Endothelial cell of umbilical vein (primary cell): ENCODE results near the gene ABCC11. TPM values are rescaled to one million over a fixed set of nuclear protein-coding genes. Genes with fewer than 3 reads are reported as not detected.
A peak's percentile ranks its signal among the peaks of the same experiment; 100 is the strongest.

Experiments used
- BruUV-seq: library from RNA; stranded (reverse); fragments of 400-500 nt; replicated peaks from 2 replicates; lab custom pipeline; 2021; lab: Mats Ljungman, UMichigan
- CTCF ChIA-PET: fragments of 300-600, 350-600 bp; sonication (Branson Sonifier 250); formaldehyde crosslinking; loops from one replicate; lab custom pipeline; 2021; ENCODE audit warnings: antibody characterized with exemption, inconsistent platforms; lab: Charles Lee
- POLR2A ChIA-PET: fragments of 300-600, 350-600 bp; sonication (Branson Sonifier 250); formaldehyde crosslinking; loops from one replicate; lab custom pipeline; 2021; ENCODE audit warnings: antibody characterized with exemption, inconsistent platforms; lab: Charles Lee
- DNase-seq: peaks from one replicate; pipeline ENCODE4 v3.0.0-alpha.2; 2011; ENCODE audit warnings: low read depth, low spot score
- FAIRE-seq: peaks from 2 replicates; lab custom pipeline; 2011; peaks lifted over from hg19 to GRCh38; lab: Jason Lieb, UNC
- H2AFZ ChIP-seq: 2 replicates; pipeline ENCODE4 v1.6.0; 2012; ENCODE audit warnings: low read depth, low read length, control low read depth, inconsistent platforms
- H3K27ac ChIP-seq: 2 replicates; pipeline ENCODE4 v1.5.1; 2011; ENCODE audit warnings: low read depth, mild to moderate bottlenecking, control low read depth, low read length, moderate library complexity; ENCODE audit not compliant: insufficient read depth
- H3K27me3 ChIP-seq, 2 experiments: 2 replicates each; pipeline versions ENCODE4 v1.6.0 to v1.6.1; 2011; ENCODE audit warnings: low read length in 2 of 2, mixed read lengths in 1 of 2; ENCODE audit not compliant: control insufficient read depth in 2 of 2, insufficient read depth in 2 of 2
- H3K36me3 ChIP-seq, 2 experiments: 2 replicates in 1 of 2; 3 replicates in 1 of 2; pipeline ENCODE4 v1.5.1; 2011; ENCODE audit warnings: low read length in 2 of 2, mild to moderate bottlenecking in 1 of 2, moderate library complexity in 1 of 2; ENCODE audit not compliant: control insufficient read depth in 2 of 2, insufficient read depth in 2 of 2; ENCODE audit errors: extremely low read depth in 1 of 2
- H3K4me1 ChIP-seq: 3 replicates; pipeline ENCODE4 v1.5.1; 2011; ENCODE audit warnings: mild to moderate bottlenecking, low read length; ENCODE audit not compliant: control insufficient read depth, insufficient read depth; ENCODE audit errors: extremely low read depth
- H3K4me2 ChIP-seq: 2 replicates; pipeline ENCODE4 v1.6.1; 2011; ENCODE audit warnings: low read length, control low read depth, mixed read lengths; ENCODE audit not compliant: insufficient read depth
- H3K4me3 ChIP-seq, 3 experiments: fragments of 200-600 bp in 1 of 3; sonication (generic), shearing (Covaris generic) in 1 of 3; replicated peaks in 1 of 3; 2 replicates each; pipeline ENCODE4 v1.5.1; 2011 to 2016; ENCODE audit warnings: control low read depth in 3 of 3, low read length in 3 of 3, mild to moderate bottlenecking in 2 of 3, inconsistent platforms in 1 of 3, low read depth in 1 of 3, moderate library complexity in 1 of 3; ENCODE audit not compliant: insufficient read depth in 1 of 3
- H3K79me2 ChIP-seq: 2 replicates; pipeline ENCODE4 v1.6.0; 2012; ENCODE audit warnings: low read length, inconsistent platforms; ENCODE audit not compliant: control insufficient read depth, insufficient read depth
- H3K9ac ChIP-seq: replicated peaks from 2 replicates; pipeline ENCODE3; 2011; ENCODE audit warnings: low read length, control low read depth; ENCODE audit not compliant: insufficient read depth; ENCODE audit errors: extremely low read depth
- H3K9me1 ChIP-seq: replicated peaks from 3 replicates; pipeline ENCODE4 v1.6.0; 2011; ENCODE audit warnings: mild to moderate bottlenecking, low read length; ENCODE audit not compliant: control insufficient read depth, insufficient read depth; ENCODE audit errors: extremely low read depth
- H3K9me3 ChIP-seq: replicated peaks from 2 replicates; pipeline ENCODE4 v1.5.1; 2012; ENCODE audit warnings: low read length, inconsistent platforms; ENCODE audit not compliant: control insufficient read depth, insufficient read depth
- H4K20me1 ChIP-seq: replicated peaks from 2 replicates; pipeline ENCODE3; 2011; ENCODE audit warnings: mild to moderate bottlenecking, low read length; ENCODE audit not compliant: control insufficient read depth, insufficient read depth; ENCODE audit errors: extremely low read depth
- EZH2 ChIP-seq: IDR thresholded peaks from 2 replicates; pipeline ENCODE4 v1.6.1; 2012; ENCODE audit warnings: borderline replicate concordance, low read depth, mild to moderate bottlenecking, moderate library complexity, low read length, inconsistent platforms; ENCODE audit not compliant: severe bottlenecking
- FOS ChIP-seq: IDR thresholded peaks from 2 replicates; pipeline ENCODE4 v1.6.1; 2011; ENCODE audit warnings: mild to moderate bottlenecking, low read length, moderate library complexity, borderline replicate concordance; ENCODE audit not compliant: insufficient read depth
- GATA2 ChIP-seq: IDR thresholded peaks from 2 replicates; pipeline ENCODE4 v1.7.0; 2011; ENCODE audit warnings: low read depth, mild to moderate bottlenecking, moderate library complexity, mixed read lengths, low read length; ENCODE audit not compliant: insufficient read length, insufficient read depth
- JUN ChIP-seq: IDR thresholded peaks from 2 replicates; pipeline ENCODE4 v1.6.1; 2011; ENCODE audit warnings: borderline replicate concordance, low read depth; ENCODE audit not compliant: insufficient read length, insufficient read depth
- MYC ChIP-seq: IDR thresholded peaks from one replicate; pipeline ENCODE4 v1.6.1; 2011; ENCODE audit warnings: mild to moderate bottlenecking, low read depth, low read length
- POLR2A ChIP-seq: IDR thresholded peaks from 2 replicates; pipeline ENCODE4 v1.6.1; 2012; ENCODE audit warnings: low read depth, mild to moderate bottlenecking, control low read depth, low read length
- POLR2AphosphoS5 ChIP-seq: IDR thresholded peaks from 2 replicates; pipeline ENCODE4 v1.6.1; 2012; ENCODE audit warnings: low read depth, mild to moderate bottlenecking, control low read depth, low read length, moderate library complexity; ENCODE audit not compliant: insufficient read depth
- dilution Hi-C: fragments of 300-500 bp; cut with MboI; formaldehyde crosslinking; loops from one replicate; pipeline ENCODE4 v1.15.0; 2019; ENCODE audit warnings: low sequenced_read_pairs; ENCODE audit not compliant: extremely low pct_ligation_motif_present
- intact Hi-C: fragments of 100-400 bp; cut with micrococcal nuclease; formaldehyde crosslinking; loops from one replicate; pipeline ENCODE4 v1.10.0; 2022
- polyA plus RNA-seq, 4 experiments: library from polyadenylated mRNA; depleted of rRNA in 3 of 4; stranded (reverse) in 3 of 4; unstranded in 1 of 4; fragments of >200 nt; gene quantifications; 2 replicates each; pipeline versions ENCODE4 v1.2.1 to v1.2.3, GENCODE V29; 2011 to 2012; ENCODE audit warnings: missing spikeins in 1 of 4
- total RNA-seq: library from RNA; stranded (reverse); gene quantifications from 2 replicates; pipeline ENCODE4 v1.2.3, GENCODE V29; 2021
- TF ChIP-seq, protein P1 (sequence below), 2 donors: IDR thresholded peaks; 1 replicate in 1 of 2; 2 replicates in 1 of 2; pipeline ENCODE4 v1.5.1; 2011; ENCODE audit warnings: low read length in 2 of 2, mild to moderate bottlenecking in 2 of 2, moderate library complexity in 2 of 2, control low read depth in 1 of 2, inconsistent platforms in 1 of 2, low read depth in 1 of 2; ENCODE audit not compliant: insufficient read depth in 1 of 2; ENCODE audit errors: extremely low read depth in 1 of 2
- TF ChIP-seq, protein P2 (sequence below): IDR thresholded peaks from 2 replicates; pipeline ENCODE4 v1.6.1; 2011; ENCODE audit not compliant: insufficient read depth, insufficient read length

Gene ABCC11
- total and polyA plus RNA-seq, 2 donors (not counting 3 experiments of a cell fraction or from before 2014, with no cell fraction given) = 0.08 TPM; not detected in 1

DNA sequence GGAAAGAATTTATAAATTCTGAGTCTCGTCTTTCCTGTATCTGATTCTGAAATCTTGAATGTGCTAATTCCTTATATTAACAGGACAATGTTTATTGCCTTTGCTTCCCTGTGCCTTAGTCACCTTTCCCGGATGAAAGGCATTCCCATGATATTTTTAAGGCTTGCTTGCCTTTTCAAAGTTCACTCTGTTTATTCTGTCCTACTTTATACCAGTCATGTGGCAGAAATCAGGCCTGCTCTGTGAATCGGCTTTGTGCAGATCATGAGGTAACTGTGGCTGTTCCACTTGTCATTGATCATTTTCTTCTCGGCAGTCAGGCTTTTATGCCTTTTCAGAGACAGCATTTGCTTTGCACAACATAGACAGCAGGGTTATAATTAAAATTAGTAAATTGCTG is 28.8 kb upstream of the ABCC11 start:
- intact Hi-C loops = loop anchor here (5.0 kb wide), 1 partner anchor 41 kb away; no protein-coding TSS in a partner anchor
- BruUV-seq = no TSS peak

DNA sequence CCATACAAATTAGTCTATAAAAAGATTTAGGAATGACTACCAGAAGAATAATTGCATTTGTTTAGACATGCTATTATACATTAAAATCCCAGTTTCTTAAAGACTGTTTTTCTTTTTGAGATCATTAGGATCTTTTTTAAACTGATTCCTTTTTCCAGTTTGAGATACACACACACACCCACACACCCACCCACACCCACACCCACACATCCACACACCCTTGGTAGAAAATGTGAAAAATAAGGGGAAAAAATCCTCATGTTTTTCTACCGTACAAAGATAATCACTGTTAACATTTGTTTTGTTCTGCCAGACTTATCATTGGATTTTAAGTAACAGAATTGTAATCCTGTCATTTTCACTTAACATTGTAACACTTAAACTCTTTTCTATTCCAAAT is 27.1 kb upstream of the ABCC11 start:
- intact Hi-C loops = no loop called here
- BruUV-seq = no TSS peak
- H3K27me3 ChIP-seq = no peaks in the 10 kb centered on the region
- peaks cover 5% of the 10 kb centered on the region for H3K79me2 ChIP-seq
- no peak for FAIRE-seq
- POLR2A ChIA-PET = no interaction called here
- no peak overlapping the region for H2AFZ ChIP-seq
- peaks cover 0 to 10% of the 10 kb centered on the region in 2 experiments for H3K36me3 ChIP-seq
- dilution Hi-C loops = no loop called here
- H3K9me1 ChIP-seq = no peaks in the 10 kb centered on the region
- no peak overlapping the region for H3K27ac ChIP-seq
- no peak overlapping the region for H3K4me3 ChIP-seq
- no peak overlapping the region for H3K4me2 ChIP-seq
- H3K9me3 ChIP-seq = no peaks in the 10 kb centered on the region
- H3K9ac ChIP-seq = no peak overlapping the region
- TF ChIP-seq FOS = no peak
- TF ChIP-seq POLR2AphosphoS5 = no peak
- no peak for TF ChIP-seq EZH2
- TF ChIP-seq, protein P1, sequence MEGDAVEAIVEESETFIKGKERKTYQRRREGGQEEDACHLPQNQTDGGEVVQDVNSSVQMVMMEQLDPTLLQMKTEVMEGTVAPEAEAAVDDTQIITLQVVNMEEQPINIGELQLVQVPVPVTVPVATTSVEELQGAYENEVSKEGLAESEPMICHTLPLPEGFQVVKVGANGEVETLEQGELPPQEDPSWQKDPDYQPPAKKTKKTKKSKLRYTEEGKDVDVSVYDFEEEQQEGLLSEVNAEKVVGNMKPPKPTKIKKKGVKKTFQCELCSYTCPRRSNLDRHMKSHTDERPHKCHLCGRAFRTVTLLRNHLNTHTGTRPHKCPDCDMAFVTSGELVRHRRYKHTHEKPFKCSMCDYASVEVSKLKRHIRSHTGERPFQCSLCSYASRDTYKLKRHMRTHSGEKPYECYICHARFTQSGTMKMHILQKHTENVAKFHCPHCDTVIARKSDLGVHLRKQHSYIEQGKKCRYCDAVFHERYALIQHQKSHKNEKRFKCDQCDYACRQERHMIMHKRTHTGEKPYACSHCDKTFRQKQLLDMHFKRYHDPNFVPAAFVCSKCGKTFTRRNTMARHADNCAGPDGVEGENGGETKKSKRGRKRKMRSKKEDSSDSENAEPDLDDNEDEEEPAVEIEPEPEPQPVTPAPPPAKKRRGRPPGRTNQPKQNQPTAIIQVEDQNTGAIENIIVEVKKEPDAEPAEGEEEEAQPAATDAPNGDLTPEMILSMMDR (IDR thresholded peaks at IDR 0.05; ENCODE audit: extremely low read depth in 1 of 2, insufficient read depth in 1 of 2, low read depth in 1 of 2, low read length in 2 of 2) = no peak
- TF ChIP-seq MYC = no peak
- TF ChIP-seq GATA2 = no peak
- no peak for TF ChIP-seq JUN
- TF ChIP-seq, protein P2, sequence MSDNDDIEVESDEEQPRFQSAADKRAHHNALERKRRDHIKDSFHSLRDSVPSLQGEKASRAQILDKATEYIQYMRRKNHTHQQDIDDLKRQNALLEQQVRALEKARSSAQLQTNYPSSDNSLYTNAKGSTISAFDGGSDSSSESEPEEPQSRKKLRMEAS = no peak
- no peak for TF ChIP-seq POLR2A
- no peaks in the 10 kb centered on the region for H4K20me1 ChIP-seq
- no peak for DNase-seq
- CTCF ChIA-PET = interaction anchor here (0.8 kb wide), 1 partner anchor 11 kb away, joined by 3 read pairs; no protein-coding TSS in a partner anchor
- peaks cover 35% of the 10 kb centered on the region for H3K4me1 ChIP-seq

More for the DNA sequence above, 28.8 kb upstream of the ABCC11 start:
- no peaks in the 10 kb centered on the region for H3K9me3 ChIP-seq
- peaks cover 0 to 5% of the 10 kb centered on the region in 2 experiments for H3K36me3 ChIP-seq
- H3K79me2 ChIP-seq = peaks cover 5% of the 10 kb centered on the region
- H4K20me1 ChIP-seq = no peaks in the 10 kb centered on the region
- H3K9ac ChIP-seq = no peak overlapping the region
- H3K4me3 ChIP-seq = no peak overlapping the region
- H3K9me1 ChIP-seq = peaks cover 2% of the 10 kb centered on the region
- ChIA-PET POLR2A (no interaction called here), CTCF (no interaction called here)
- H3K4me2 ChIP-seq = peak overlapping the region; percentile 7
- peak overlapping the region; percentile 6 for H3K27ac ChIP-seq
- peak; percentile 43 for TF ChIP-seq GATA2
- no peak for TF ChIP-seq JUN
- no peak overlapping the region for H2AFZ ChIP-seq
- H3K27me3 ChIP-seq = no peaks in the 10 kb centered on the region
- dilution Hi-C loops = no loop called here
- FAIRE-seq (peak; percentile 77), DNase-seq (peak; percentile 86)
- peaks cover 39% of the 10 kb centered on the region for H3K4me1 ChIP-seq
